GDM1 (cell line): ENCODE measurements around the gene UACA.
"Not testable (repeated sequence)": the region's sequence is repeated elsewhere in the genome, so short reads cannot be mapped to it uniquely, and the experiment has no call there.

Source experiments
- DNase-seq: peaks from one replicate; lab custom pipeline; 2025; lab: John Stamatoyannopoulos, UW

The UACA gene

GRCh38 chr15:70625011-70625410 lies 138.3 kb downstream of the UACA start:
- no peak for DNase-seq

- no peak for DNase-seq
Measured at GRCh38 chr15:70618929-70619328, 144.4 kb downstream of the UACA start.

GRCh38 chr15:70617911-70618287 lies 145.5 kb downstream of the UACA start:
- DNase-seq: no peak

- no peak for DNase-seq
Measured at GRCh38 chr15:70617076-70617910, 146.1 kb downstream of the UACA start.

GRCh38 chr15:70616311-70616756 lies 147.0 kb downstream of the UACA start:
- not testable (repeated sequence) for DNase-seq

GRCh38 chr15:70615435-70616310 lies 147.7 kb downstream of the UACA start:
- DNase-seq: no peak

- no peak for DNase-seq
Measured at GRCh38 chr15:70614221-70614620, 149.1 kb downstream of the UACA start.

GRCh38 chr15:70613271-70613670 lies 150.1 kb downstream of the UACA start:
- DNase-seq: no peak

- no peak for DNase-seq
Measured at GRCh38 chr15:70611286-70611685, 152.1 kb downstream of the UACA start.

GRCh38 chr15:70610541-70610940 lies 152.8 kb downstream of the UACA start:
- DNase-seq: no peak

- DNase-seq: no peak
Measured at GRCh38 chr15:70609889-70610288, 153.5 kb downstream of the UACA start.

- DNase-seq: no peak
Measured at GRCh38 chr15:70608144-70608543, 155.2 kb downstream of the UACA start.

- DNase-seq: no peak
Measured at GRCh38 chr15:70605606-70606410, 157.6 kb downstream of the UACA start.

GRCh38 chr15:70604666-70605315 lies 158.6 kb downstream of the UACA start:
- no peak for DNase-seq
